Neural cell (in vitro differentiated cells): ENCODE data around the gene INPP5F.

Source experiments
- CTCF ChIP-seq: fragments of 450-650 bp; IDR thresholded peaks from 2 replicates; pipeline ENCODE4 v1.5.1; 2014; ENCODE audit warnings: antibody characterized with exemption, mild to moderate bottlenecking, moderate library complexity; ENCODE audit not compliant: poor library complexity, severe bottlenecking
- RAD21 ChIP-seq: fragments of 450-650 bp; conservative IDR thresholded peaks from 2 replicates; pipeline ENCODE4 v1.6.1; 2014; ENCODE audit warnings: antibody characterized with exemption, mild to moderate bottlenecking, moderate library complexity
- REST ChIP-seq: IDR thresholded peaks from 2 replicates; pipeline ENCODE4 v1.6.1; 2012; ENCODE audit warnings: borderline replicate concordance

DNA sequence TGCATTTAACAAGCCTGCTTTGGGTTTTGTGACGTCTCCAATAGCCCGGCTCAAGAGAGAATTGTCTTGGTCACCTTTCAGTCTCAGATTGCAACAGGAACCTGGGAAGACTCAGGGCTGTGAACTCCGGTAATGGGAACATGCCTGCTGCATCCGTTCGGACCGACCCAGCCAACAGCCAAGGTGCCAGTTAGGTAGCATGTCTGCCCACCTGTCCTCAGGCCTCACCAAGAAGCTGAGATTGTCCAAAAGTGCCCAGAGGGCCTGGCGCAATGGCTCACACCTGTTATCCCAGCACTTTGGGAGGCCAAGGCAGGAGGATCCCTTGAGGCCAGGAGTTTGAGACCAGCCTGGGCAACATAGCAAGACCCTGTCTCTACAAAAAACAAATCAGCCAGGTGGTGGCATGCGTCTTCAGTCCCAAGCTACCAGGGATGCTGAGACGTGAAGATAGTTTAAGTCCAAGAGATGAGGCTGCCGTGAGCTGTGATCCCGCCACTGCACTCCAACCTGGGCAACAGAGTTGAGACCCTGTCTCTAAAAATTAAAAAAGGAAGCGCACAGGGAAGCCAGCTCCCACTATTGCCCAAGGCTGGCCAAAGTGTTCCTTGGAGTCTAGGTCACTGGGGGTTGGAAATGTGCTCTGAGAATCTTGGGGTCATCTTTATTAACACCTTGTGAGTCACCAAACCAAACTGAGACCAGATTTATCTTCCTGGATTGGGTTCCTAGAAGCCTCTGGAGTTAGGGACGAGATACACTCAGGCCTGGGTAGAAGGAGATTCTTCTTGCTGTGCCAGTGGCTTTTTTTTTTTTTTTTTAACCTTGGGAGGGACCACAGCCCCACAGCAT is 47.7 kb upstream of the INPP5F start:
- TF ChIP-seq CTCF (no peak), RAD21 (no peak), REST (no peak)
